Gastrocnemius medialis (tissue), 4 donors: Measurements from ENCODE around the gene GABPA. TPM values are rescaled to one million over a fixed set of nuclear protein-coding genes. Genes with fewer than 3 reads are reported as not detected.
"Not testable (repeated sequence)": the region's sequence is repeated elsewhere in the genome, so short reads cannot be mapped to it uniquely, and the experiment has no call there.

Experiments
- ATAC-seq, 2 donors: fragments of 150-250 bp; one replicate each; pipeline ENCODE4 v1.9.1; 2016
- DNase-seq, 2 donors: peaks; one replicate each; pipeline ENCODE4 v3.0.0-alpha.2; 2019
- H3K27ac ChIP-seq, 4 donors: fragments of 200-600 bp; sonication (generic); 1 replicate in 1 of 4; 2 replicates in 3 of 4; pipeline ENCODE4 v1.5.1; 2016 to 2018; ENCODE audit warnings: mild to moderate bottlenecking in 2 of 4, moderate library complexity in 1 of 4
- H3K27me3 ChIP-seq, 3 donors: fragments of 200-600 bp; sonication (generic) in 2 of 3; 1 replicate in 1 of 3; 2 replicates in 2 of 3; pipeline versions ENCODE4 v1.5.1 to v1.6.0; 2016 to 2019; ENCODE audit warnings: mild to moderate bottlenecking in 1 of 3, moderate library complexity in 1 of 3
- H3K36me3 ChIP-seq, 2 donors: fragments of 200-600 bp; sonication (generic) in 1 of 2; one replicate each; pipeline ENCODE4 v1.5.1; 2017 to 2018
- H3K4me1 ChIP-seq, 2 donors: fragments of 200-600 bp; sonication (generic) in 1 of 2; one replicate each; pipeline ENCODE4 v1.5.1; 2016 to 2017; ENCODE audit warnings: mild to moderate bottlenecking in 2 of 2
- H3K4me3 ChIP-seq, 4 donors: fragments of 200-600 bp; sonication (generic) in 3 of 4; 1 replicate in 1 of 4; 2 replicates in 3 of 4; pipeline ENCODE4 v1.5.1; 2016 to 2019; ENCODE audit warnings: mild to moderate bottlenecking in 2 of 4
- H3K9me3 ChIP-seq, 3 donors: fragments of 200-600 bp; sonication (generic) in 2 of 3; 1 replicate in 1 of 3; 2 replicates in 2 of 3; pipeline ENCODE4 v1.5.1; 2016 to 2019
- CTCF ChIP-seq, 5 experiments: fragments of 450-650 bp in 3 of 5; fragments of 200-600 bp in 2 of 5; sonication (generic) in 2 of 5; IDR thresholded peaks in 4 of 5; conservative IDR thresholded peaks in 1 of 5; 1 replicate in 4 of 5; 2 replicates in 1 of 5; pipeline ENCODE4 v1.5.1; 2016 to 2019; ENCODE audit warnings: antibody characterized with exemption in 5 of 5, mild to moderate bottlenecking in 3 of 5, moderate library complexity in 3 of 5
- POLR2A ChIP-seq, 2 donors: fragments of 450-650 bp; IDR thresholded peaks; one replicate each; pipeline ENCODE4 v1.6.1; 2017; ENCODE audit warnings: antibody characterized with exemption in 2 of 2, mild to moderate bottlenecking in 2 of 2, moderate library complexity in 2 of 2
- in situ Hi-C, 4 donors: fragments of 200-750 bp; cut with MboI; loops; one replicate each; pipeline versions ENCODE4 v1.15.0 to v1.8.0; 2017; ENCODE audit warnings: low sequenced_read_pairs in 4 of 4
- intact Hi-C: fragments of 100-400 bp; cut with DNase I; formaldehyde crosslinking; loops from one replicate; pipeline ENCODE4 v1.15.1; 2023; ENCODE audit warnings: low total_unique reads
- total RNA-seq, 4 donors: library from RNA; depleted of rRNA; stranded (reverse); fragments of >200 nt; gene quantifications; one replicate each; pipeline versions ENCODE4 v1.1.0 to v1.2.3, GENCODE V29; 2016

The GABPA gene
- total RNA-seq, 4 donors from 2014 or later, result 10.6 to 26.2 (median 15.5) TPM

- Histone ChIP-seq H3K9me3 (no peaks in the 10 kb centered on the region), H3K27me3 (no peaks in the 10 kb centered on the region), H3K27ac (no peak overlapping the region), H3K4me1 (peaks cover 0 to 9% of the 10 kb centered on the region in 2 donors), H3K36me3 (no peaks in the 10 kb centered on the region), H3K4me3 (no peak overlapping the region)
- no peak for ATAC-seq
- in situ Hi-C loops, result no loop called here
- no peak for DNase-seq
- intact Hi-C loops, result no loop called here
- TF ChIP-seq POLR2A (IDR thresholded peaks at IDR 0.05) (no peak), CTCF (IDR thresholded peaks at IDR 0.05 in 4 of 5, conservative IDR thresholded peaks at IDR 0.05 in 1 of 5) (no peak)
These were observed 42.8 kb upstream of the GABPA start for GRCh38 chr21:25691976-25692375.

GRCh38 chr21:25695461-25695860, 39.3 kb upstream of the GABPA start:
- intact Hi-C loops, in situ Hi-C loops, H3K36me3 ChIP-seq, H3K4me1 ChIP-seq, H3K4me3 ChIP-seq, ATAC-seq, H3K27me3 ChIP-seq, H3K9me3 ChIP-seq, DNase-seq, H3K27ac ChIP-seq: not testable (repeated sequence)

GRCh38 chr21:25700741-25701140, 34.0 kb upstream of the GABPA start:
- Histone ChIP-seq H3K27ac (peak overlapping the region in 1 of 4 donors; percentile 37), H3K4me1 (no peaks in the 10 kb centered on the region), H3K36me3 (no peaks in the 10 kb centered on the region), H3K9me3 (no peaks in the 10 kb centered on the region), H3K4me3 (no peak overlapping the region), H3K27me3 (no peaks in the 10 kb centered on the region)
- DNase-seq (no peak), ATAC-seq (no peak)
- no peak for TF ChIP-seq CTCF (IDR thresholded peaks at IDR 0.05 in 4 of 5, conservative IDR thresholded peaks at IDR 0.05 in 1 of 5)
- TF ChIP-seq POLR2A (IDR thresholded peaks at IDR 0.05), result no peak
- in situ Hi-C loops (no loop called here), intact Hi-C loops (no loop called here)

- H3K4me3 ChIP-seq, result no peak overlapping the region
- H3K4me1 ChIP-seq, result no peaks in the 10 kb centered on the region
- DNase-seq (no peak), ATAC-seq (no peak)
- TF ChIP-seq POLR2A (IDR thresholded peaks at IDR 0.05), result no peak
- TF ChIP-seq CTCF (IDR thresholded peaks at IDR 0.05 in 4 of 5, conservative IDR thresholded peaks at IDR 0.05 in 1 of 5), result no peak
- no peaks in the 10 kb centered on the region for H3K27me3 ChIP-seq
- H3K27ac ChIP-seq, result peak overlapping the region in 1 of 4 donors; percentile 37
- no peaks in the 10 kb centered on the region for H3K9me3 ChIP-seq
- in situ Hi-C loops, result no loop called here
- H3K36me3 ChIP-seq, result no peaks in the 10 kb centered on the region
- intact Hi-C loops, result no loop called here
These were observed 33.2 kb upstream of the GABPA start for GRCh38 chr21:25701529-25701928.

- H3K36me3 ChIP-seq, result no peaks in the 10 kb centered on the region
These were observed 26.2 kb upstream of the GABPA start for GRCh38 chr21:25708467-25709065.

More at GRCh38 chr21:25708467-25709065, 26.2 kb upstream of the GABPA start:
- Histone ChIP-seq H3K4me3 (no peak overlapping the region), H3K27ac (no peak overlapping the region), H3K27me3 (no peaks in the 10 kb centered on the region), H3K9me3 (no peaks in the 10 kb centered on the region), H3K4me1 (no peaks in the 10 kb centered on the region)
- intact Hi-C loops (loop anchor here (1.0 kb wide), 1 partner anchor 100 kb away; no protein-coding TSS in a partner anchor), in situ Hi-C loops (loop anchor here in 3 of 4 donors (5.0 kb wide), 2 partner anchors 96 to 101 kb away; partner anchors contain the start of gene MRPL39 (in 2 of the 3))
- TF ChIP-seq POLR2A (IDR thresholded peaks at IDR 0.05), result no peak
- peak; percentile 49 to 79 (median 66) for TF ChIP-seq CTCF (IDR thresholded peaks at IDR 0.05 in 4 of 5, conservative IDR thresholded peaks at IDR 0.05 in 1 of 5)
- DNase-seq (no peak), ATAC-seq (no peak)
